Activated CD4-positive, alpha-beta T cell treated with anti-CD3 and anti-CD28 coated beads, Interleukin-2, amount 50 U/mL, for 48 hours (primary cell): Measurements from ENCODE around the gene SKI.
A peak's percentile ranks its signal among the peaks of the same experiment; 100 is the strongest.
"Not testable (repeated sequence)": the region's sequence is repeated elsewhere in the genome, so short reads cannot be mapped to it uniquely, and the experiment has no call there.

Source experiments
- DNase-seq, 2 experiments: peaks; one replicate each; pipeline ENCODE4 v3.0.0-alpha.2; 2020

Gene SKI

DNA sequence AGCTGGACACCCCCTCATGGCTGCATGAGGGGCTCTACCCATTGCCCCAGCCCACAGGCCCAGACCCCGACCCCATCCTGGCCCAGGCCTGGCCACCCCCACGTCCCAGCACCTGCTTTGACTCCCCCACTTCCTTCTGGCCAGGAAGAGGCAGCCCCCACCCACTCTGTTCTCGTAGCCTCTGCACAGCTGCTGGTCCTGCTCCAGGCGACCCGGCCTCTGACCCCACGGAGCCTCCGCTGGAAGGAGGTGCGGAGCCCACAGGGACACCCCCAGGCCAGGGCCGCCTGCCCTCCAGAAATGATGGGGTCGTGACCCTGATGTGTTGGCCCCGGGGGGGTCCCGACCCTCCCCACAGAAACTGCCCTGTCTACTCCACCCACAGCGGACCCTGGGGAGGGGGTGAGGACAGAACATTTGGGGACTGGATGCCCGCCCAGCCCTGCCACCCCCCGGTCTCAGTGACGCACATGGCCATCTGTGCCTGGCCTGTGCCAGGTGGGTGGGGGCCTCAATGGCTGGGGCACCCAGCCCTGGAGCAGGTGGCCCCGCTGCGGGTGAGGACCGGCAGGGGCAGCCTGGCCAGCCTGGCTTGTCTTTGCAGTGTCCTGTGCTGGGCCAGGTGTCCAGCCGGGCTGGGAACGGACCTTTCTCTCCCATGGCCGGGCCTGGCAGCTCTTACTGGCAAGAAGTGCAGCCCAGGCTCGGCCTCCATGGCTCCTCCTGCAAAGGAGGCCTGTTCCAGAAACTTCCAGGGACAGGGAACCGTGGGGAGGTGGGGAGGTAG lies 84.6 kb downstream of the SKI start:
- DNase-seq: no peak

DNA sequence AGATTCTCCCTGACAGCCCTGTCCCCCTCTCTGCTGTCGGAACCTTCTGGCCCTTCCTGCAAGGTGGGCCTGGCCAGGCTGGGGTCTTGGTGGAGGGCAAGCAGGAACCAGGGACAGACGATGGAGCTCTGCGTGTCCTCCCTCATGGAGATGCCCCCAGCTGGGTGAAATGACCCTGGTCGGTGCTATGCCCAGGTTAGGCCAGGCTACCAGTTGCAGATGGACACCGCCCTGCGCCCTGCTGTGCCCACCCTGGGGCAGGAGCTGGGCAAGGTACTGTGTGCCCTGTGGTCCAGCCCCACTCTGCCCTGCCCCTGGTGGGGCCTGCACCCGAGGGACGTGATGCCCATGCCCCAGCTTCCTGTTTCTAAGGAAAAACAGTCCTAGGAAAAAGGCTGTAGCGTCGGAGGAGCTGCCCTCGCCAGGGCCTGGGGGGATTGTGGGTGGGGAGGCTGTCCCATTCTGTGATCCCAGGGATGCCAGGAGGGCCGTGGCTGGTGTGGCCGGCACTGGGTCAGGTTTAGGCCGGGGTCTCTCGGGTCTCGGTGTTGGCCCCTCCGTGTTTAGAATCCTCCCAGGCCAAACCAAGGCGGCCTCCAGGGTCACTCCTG lies 85.6 kb downstream of the SKI start:
- DNase-seq: no peak

DNA sequence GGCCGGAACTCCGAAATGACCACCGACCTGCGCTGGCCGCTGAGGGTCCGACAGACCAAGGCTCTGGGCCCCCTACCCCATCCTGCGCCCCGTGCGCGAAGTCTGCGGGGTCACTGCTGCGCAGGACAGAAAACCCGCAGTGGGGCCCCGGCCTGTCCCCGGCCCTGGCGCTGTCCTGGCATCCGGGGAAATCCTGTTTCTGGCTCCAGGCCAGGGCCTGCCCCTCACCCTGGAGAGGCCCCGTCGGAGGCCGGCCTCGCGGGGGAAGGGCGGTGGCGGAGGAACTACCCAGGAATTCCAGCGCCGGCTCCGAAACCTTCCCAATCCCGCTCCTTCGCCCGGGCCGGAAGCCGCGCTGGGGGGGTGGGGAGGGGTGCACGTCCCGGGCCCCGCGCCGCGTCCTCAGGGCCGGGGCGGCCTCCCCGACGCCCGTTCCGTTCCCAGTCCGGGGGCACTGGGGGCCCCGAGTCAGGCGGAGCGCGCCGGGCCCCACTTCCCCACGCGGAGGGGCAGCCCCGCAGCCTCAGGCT lies 86.2 kb downstream of the SKI start:
- peak; percentile 36 to 45 for DNase-seq

DNA sequence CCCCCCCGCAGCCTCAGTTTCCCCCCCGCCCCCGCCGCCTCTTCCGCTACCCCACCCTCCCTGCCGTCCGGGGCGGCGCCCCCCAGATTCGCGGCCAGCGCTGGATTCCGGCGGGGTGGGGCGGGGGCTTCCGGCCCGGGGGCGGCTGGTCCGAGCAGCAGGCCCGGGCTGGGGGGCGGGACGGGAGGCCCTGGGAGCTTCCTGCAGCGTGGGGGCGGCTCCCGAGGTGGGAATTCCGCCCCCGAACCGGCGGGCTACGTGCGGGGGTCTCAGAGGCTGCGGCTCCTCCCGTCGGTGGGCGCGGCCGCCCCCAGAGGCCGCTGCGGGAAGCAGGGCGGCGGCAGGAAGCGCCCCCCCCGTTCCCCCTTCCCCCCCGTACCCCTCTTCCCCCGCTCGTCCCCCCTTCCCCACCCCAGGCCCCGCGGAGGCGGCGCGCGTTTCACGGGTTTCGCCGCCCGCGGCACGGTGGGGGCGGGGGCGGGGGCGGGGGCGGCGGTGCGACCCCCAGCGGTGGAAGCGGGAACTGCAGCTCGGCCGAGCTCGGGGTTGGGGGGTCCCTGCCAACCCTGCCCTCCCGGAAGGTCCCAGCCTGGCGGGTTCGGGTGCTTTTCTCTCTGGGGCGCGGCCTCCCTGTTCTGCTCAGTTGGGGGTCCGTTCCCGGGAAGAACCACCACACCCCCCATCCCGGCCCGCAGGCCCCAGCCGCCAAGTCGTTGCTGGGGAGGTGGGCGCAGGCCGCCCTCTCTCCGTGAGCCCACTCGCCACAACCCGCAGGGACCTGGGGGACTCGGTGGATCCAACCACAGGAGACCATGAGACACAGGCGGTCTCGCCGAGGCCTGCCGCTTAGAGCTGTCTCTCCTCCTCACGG lies 86.9 kb downstream of the SKI start:
- peak; percentile 52 to 53 for DNase-seq

DNA sequence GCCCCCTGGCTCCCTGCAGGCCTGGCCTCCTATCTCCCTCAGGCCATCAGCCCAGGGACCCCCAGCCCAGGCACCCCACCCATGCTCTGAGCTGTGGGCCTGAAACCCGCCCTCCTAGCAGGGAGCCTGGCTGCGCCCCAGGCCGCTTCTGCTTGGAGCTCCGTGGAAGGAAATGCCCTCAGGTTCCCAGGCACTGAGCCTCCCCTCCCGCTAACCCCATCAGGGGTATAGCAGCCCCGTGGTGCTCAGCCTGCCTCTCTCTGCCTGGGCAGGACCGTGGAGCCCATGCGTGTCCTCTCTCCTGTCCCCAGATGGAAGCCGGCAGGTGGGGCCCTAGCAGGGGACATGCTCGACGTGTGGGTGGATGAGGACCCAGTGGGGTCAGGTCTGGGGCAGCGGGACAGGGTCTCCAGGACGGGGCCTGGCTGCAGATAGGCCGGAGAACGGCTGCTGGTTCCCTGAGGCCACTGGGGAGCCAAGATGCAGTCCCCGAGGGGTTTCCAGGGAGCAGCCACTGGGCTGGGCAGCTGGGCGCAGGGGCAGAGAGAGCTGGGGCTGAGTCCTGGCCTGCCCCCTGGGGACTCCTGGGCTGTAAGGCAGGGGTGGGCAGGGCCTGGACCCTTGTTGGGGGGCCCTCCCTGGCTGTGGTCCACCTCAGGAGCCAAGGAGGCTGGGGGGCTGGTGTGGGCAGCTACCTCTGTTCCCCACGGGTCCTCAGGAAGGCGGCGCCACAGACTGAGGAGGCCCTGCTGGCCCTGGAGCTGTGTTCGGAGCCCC lies 87.7 kb downstream of the SKI start:
- no peak for DNase-seq

DNA sequence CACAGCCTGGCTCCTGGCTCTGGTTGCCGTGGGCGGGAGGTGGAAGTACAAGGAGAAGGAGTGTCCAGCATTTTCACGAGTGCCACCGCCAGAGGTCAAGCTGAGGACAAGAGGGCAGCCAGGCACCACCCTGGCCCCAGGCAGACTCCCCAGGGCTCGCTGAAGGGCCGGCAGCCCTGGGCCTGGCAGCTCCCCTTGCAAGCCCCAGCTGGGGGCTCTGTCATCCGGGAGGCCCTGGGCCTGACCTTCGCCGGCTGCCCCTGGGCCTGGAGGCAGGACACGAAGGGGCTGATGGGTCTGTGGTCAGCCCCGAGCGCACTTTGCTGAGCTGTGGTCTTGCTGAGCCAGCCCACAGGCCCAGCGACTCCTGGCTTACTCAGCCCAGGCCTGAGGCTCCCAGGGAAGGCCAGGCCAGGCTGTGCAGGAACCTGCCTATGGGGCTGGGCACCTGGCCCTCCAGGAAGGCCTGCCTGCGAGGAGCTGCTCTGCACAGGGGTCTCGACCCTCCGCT lies 88.4 kb downstream of the SKI start:
- DNase-seq: no peak

DNA sequence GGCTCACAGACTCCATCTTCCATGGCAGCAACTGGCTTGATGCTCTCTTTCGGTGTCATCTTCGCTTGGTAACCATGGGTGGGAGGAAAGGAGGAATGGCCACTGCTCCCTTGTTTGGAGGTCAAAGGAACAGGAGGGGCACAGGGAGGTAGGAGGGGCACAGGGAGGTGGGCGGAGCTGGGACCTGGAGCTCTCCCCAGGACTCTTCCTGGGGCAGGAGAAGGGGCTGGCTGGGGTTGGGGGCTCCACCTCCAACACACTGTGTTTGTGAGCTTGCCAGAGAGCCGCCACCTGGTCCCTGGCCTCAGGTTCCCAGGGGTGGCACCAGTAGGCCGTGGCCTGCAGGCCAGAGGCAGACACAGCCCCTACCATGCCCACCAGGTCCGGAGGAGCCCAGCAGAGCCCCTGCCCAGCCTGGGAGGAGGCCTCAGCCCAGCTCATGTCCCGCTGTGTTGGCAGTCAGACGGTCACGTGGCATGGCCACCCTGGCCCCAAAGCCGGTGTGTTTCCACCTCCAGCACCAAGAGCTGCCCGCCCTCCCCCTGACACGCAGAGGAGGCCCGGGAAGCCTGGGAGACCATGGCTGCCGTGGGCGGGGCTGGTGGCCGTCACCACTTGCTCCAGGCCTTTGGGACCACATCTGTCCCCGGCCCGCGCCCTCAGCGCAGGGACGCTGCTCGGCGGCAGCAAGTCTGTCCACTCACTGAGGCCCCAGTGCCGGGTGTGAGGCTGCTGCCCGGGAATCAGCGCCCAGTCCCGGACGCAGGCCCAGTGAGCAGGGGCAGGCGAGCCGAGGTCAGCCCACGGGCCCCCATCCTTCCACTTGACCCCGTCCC lies 89.3 kb downstream of the SKI start:
- no peak for DNase-seq

DNA sequence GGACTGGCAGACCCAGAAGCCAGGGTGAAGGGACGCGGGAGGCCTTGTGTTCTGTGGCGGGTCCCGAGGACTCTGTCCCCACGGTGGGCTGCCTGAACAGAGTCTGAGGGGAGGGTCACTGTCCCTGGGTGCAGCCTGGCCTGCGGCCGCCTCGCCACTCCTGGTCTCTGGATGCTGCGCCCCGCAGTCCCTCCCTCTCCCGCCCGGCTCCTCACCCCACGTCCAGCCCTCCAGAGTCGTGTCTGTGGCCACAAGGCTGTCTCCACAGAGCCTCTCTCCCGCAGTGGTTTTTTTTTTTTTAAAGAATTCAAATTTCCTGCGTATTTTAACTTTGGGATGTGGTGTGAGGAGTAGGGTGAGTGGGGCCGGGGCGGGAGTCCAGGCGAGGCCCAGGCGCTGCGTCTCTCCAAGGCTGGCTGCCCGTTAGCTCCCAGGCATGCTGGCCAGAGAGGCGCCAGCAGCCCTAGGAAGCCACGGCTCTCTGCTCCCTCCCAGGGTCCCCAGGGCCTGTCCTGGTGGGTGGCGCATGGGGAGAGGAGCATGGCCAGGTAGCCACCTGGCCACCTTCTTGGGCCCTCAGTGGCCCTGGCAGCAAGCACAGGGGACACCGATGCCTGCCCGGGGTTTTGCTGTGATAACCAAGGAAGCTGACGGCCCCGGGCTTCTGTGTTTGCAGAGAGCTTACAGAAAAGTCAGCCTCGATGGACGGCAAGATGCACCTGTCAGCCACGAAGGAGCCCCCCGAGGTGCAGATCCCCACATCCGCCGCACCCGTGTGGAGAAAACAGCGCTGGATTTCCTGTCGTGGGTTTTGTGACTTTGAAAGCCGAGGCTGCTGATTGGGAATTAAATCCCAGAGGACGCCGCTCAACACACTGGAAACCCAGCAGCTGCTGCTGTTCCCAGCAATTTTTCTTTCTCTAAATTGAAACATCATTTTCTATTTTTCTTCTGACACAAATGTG lies 90.5 kb downstream of the SKI start:
- no peak for DNase-seq

DNA sequence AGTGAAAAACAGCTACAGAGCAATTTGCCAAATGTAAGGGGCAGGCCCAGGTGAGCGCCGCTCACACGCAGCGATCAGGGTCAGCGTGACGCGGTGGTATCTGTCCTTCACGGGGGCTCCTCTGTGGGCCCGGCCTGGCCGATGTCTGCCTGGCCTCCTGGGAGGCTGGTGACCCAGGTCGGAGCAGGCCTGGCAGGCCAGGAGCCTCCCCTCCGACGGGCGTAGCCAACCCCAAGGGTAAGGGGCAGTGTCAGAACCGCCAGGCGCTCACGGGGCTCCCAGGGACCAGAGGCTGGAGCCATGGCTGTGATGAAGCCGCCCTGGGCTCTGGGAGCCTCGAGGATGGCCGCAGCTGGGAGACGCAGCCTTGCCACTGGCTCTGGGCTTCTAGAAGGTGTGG lies 91.2 kb downstream of the SKI start:
- DNase-seq: no peak

DNA sequence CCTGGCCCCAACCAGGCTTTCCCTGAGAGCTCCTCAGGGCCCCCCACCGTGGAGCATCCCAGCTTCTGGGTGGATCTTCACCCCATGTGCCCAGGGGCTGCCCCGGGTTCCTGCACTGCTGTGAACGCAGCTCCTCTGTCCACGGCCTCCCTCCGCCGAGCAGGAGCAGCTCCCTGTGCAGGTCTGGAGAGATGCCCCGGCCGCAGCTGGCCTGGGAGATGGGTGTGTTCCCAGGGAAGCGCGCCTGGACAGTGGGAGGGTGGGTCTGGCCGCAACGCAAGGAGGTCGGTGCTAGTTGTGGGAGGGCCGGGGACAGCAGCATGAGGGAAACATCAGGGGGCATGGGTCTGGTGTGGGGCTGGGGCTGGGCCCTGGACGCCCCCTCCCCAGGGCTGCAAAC lies 91.9 kb downstream of the SKI start:
- DNase-seq: no peak

DNA sequence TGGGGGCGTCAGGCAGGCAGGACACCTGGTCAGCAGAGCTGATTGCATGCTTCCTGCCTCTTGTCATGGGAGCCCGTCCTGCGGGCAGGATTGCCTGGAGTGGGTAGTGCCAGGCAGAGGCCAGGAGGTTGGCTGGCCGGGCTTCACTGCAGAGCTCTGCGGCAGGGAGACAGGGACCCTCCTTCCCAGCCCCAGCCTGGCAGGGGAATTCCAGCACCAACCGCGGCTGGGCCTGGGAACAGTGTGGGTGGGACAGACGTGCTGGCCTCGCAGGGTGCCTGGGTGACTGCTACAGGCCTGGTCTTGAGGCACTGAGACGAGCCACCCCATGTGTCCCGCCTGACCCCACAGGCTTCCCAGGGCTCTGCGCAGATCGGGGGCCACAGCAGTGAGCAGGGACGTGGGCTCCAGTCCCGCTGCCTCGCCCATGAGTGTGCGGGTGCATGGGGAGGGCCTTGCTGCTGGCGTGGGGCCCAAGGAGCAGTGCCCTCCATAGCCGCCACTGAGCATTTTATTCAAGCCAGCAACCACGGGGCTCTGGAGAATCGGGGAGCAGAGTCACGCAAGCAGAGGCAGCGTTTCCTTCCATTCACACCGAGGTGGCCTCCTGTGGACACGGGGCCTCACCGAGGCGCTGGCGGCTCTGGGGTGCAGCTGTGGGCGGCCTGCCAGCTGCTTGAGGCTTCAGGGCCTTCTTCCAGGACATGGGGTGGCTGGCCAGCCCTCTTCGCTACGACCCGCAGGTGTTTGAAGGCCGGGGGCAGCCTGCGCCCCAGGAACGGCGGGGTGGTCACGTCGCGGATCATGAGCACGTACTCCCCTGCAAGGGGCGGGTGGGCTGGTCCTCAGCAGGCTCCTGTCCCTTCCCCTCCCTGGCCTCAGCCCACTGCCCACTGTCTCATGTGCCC lies 92.9 kb downstream of the SKI start:
- DNase-seq: no peak

DNA sequence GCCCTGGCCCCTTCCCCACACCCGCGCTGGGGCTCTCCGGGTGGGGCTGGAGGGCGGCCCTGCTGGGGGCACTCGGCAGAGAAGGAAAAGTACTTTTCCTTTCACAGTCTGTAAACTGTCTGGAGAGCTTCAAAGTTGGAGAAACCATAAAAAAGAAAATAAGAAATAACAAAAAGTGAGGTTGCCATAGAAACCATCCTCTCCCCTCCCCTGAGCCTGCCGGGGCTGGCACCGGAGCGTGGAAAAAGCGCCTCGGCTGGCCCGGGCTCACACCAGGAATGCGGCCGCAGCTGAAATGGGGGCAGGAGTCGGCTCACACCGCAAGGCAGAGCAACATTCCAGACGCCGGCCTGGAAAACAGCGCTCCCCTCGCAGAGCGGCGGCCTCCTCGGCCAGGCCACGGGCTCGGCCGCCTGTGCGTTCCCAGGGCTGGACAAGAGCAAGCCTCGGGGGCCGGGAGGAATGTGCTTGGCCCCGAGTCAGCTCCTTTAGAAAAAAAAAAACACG lies 94.0 kb downstream of the SKI start:
- DNase-seq: no peak

DNA sequence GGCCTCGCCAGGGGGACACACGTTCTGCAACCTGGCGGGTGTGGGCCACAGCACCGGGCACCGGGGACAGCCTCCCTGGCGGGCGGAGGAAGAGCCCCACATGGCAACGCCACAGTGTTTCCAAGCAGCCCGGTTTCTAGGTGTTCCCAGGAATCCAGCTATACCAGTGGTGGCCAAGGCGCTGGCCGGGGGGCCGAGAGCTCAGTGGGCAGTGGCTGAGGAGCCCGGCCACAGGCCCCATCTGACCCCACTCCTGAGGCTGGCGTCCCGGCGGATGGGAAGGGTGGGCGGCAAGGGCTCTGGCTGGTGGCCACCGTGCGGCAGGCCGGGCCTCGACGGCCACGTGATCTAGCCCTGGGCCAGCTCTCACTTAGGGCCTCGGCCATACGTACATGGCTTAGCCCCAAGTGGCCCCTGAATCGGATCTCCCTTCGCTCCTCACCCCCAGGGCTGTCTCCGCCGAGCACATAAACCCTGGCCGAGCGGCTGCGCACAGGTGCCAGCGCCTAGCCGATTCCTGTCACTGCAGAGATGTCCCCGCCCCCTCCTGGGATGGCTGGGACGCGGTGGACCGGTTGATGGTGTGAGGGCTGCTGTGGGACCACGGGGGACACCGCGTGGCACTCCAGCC lies 94.6 kb downstream of the SKI start:
- no peak for DNase-seq

DNA sequence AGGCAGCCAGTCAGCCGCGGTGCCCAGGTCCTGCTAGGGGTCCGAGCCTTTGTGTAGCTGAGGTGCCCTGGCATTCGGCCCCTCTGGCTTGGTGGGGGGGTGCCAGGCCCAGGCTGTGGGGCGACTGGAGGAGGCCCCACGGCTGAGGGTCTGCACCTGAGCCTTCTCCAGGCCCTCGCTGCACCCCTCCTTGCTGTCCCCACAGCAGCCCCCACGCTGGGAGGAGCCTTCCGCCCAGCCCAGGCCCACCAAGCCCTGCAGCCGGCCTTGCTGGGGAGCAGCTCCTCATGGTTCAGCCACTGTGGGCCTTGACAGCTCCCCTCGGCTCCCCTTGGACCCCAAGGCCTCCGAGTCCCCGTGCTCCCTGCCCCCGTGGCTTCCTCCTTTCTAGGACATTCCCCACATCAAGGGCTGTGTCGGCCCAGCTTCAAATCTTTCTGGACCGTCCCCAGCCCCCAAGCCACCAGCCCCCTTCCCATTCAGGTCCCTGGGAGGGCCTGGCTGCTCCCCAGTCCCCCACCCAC lies 95.4 kb downstream of the SKI start:
- DNase-seq: no peak

DNA sequence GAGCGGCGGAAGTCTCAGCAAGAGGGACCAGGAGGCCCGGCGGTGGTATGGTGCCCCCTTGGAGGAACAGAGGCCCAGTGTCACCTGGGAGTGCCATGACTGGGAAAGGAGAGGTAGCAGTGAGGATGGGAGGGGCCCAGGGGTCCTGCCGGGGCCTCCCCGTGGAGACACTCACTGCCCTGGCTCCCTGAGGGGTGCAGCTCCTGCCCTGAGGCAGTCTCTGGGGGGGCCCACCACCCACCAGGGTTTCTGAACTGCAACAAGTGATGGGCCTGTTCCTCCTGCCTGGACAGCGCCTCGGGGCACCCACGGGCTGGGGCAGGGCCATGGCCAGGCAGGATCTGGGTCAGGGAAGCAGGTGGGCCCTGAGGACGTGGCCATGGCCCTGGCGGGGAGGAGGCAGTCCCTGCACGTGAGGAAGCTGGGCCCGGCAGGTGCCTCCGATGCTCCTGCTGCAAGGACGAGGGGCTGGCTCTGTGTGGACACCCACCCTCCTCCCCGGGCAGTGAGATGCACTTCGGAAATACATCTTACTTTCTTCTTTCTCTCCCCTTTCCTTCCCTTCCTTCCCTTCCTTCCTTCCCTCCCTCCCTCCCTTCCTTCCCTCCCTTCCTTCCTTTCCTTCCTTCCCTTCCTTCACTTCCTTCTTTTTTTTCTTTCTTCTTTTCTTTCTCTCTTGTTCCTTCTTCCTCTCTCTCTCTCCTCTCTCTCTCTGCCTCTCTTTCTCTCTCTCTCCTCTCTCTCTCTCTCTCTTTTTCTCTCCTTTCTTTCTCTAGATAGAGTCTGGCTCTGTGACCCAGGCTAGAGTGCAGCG lies 96.6 kb downstream of the SKI start:
- no peak for DNase-seq

DNA sequence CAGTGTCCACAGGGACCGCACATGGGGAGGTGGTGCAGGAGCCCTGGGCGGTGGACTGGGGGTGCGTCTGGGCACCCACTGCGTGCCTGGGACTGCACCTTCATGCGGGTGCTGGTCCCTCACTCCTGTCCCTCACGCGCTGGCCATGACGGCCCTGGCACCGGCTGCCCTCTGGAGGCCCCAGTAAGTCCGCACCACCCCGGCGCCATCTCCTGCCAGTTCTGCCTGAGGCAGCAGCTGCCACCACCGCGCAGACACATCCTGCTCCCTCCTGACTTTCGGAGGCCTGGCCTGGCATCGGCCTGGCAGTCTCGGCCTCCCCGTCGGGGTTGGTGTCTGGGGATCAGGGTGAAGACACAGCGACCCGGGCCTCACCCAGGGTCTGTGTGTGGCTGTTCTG lies 98.4 kb downstream of the SKI start:
- DNase-seq: no peak

DNA sequence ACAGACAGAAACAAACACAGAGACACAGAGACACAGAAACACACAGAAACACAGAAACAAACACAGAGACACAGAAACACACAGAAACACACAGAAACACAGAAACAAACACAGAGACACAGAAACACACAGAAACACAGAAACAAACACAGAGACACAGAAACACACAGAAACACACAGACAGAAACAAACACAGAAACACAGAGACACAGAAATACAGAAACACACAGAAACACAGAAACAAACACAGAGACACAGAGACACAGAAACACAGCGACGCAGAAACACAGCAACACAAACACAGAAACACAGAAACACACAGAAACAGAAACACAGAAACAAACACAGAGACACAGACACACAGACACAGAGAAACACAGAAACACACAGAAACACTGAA lies 99.0 kb downstream of the SKI start:
- DNase-seq: not testable (repeated sequence)
